Breast epithelium (tissue), 4 donors: ENCODE data around the gene NTSR1. TPM values are rescaled to one million over a fixed set of nuclear protein-coding genes. Genes with fewer than 3 reads are reported as not detected.

ENCODE experiments used
- DNase-seq, 2 donors: peaks; one replicate each; pipeline ENCODE4 v3.0.0-alpha.2; 2019; ENCODE audit warnings: low spot score in 2 of 2
- H3K27ac ChIP-seq, 2 donors: fragments of 200-600 bp; sonication (generic) in 1 of 2; one replicate each; pipeline ENCODE4 v1.5.1; 2016 to 2019; ENCODE audit warnings: mild to moderate bottlenecking in 1 of 2
- H3K27me3 ChIP-seq, 2 donors: fragments of 200-600 bp; sonication (generic) in 1 of 2; one replicate each; pipeline versions ENCODE4 v1.5.1 to v1.6.0; 2017 to 2019; ENCODE audit warnings: control low read depth in 1 of 2, mild to moderate bottlenecking in 1 of 2
- H3K36me3 ChIP-seq: fragments of 200-600 bp; one replicate; pipeline ENCODE4 v1.5.1; 2019
- H3K4me1 ChIP-seq, 2 donors: fragments of 200-600 bp; sonication (generic); one replicate each; pipeline ENCODE4 v1.5.1; 2016 to 2019; ENCODE audit warnings: control low read depth in 1 of 2
- H3K4me3 ChIP-seq, 3 donors: fragments of 200-600 bp; sonication (generic); 1 replicate in 2 of 3; 2 replicates in 1 of 3; pipeline ENCODE4 v1.5.1; 2016 to 2019; ENCODE audit warnings: mild to moderate bottlenecking in 3 of 3, moderate library complexity in 2 of 3
- H3K9me3 ChIP-seq, 2 donors: fragments of 200-600 bp; sonication (generic) in 1 of 2; one replicate each; pipeline ENCODE4 v1.5.1; 2016 to 2019; ENCODE audit warnings: control low read depth in 1 of 2
- CTCF ChIP-seq, 3 donors: fragments of 450-650 bp; IDR thresholded peaks; one replicate each; pipeline ENCODE4 v1.5.1; 2016 to 2017; ENCODE audit warnings: antibody characterized with exemption in 3 of 3, mild to moderate bottlenecking in 3 of 3, moderate library complexity in 3 of 3
- POLR2A ChIP-seq: fragments of 450-650 bp; IDR thresholded peaks from one replicate; pipeline ENCODE4 v1.6.1; 2016; ENCODE audit warnings: antibody characterized with exemption, mild to moderate bottlenecking, moderate library complexity
- POLR2AphosphoS5 ChIP-seq, 3 donors: sonication (generic); formaldehyde crosslinking; IDR thresholded peaks; one replicate each; pipeline ENCODE4 v1.6.1; 2017; ENCODE audit warnings: antibody characterized with exemption in 3 of 3
- intact Hi-C: fragments of 100-400 bp; cut with DNase I; formaldehyde crosslinking; loops from one replicate; pipeline ENCODE4 v1.15.1; 2023; ENCODE audit warnings: low total_unique reads
- total RNA-seq, 3 donors: library from RNA; depleted of rRNA; stranded (reverse); fragments of >200 nt; gene quantifications; one replicate each; pipeline ENCODE4 v1.1.0, GENCODE V29; 2016

The NTSR1 gene
- total RNA-seq, 3 donors from 2014 or later = under 0.01 TPM; not detected in 2

GRCh38 chr20:62674370-62674769, 34.3 kb upstream of the NTSR1 start:
- Histone ChIP-seq H3K4me3 (no peak overlapping the region), H3K36me3 (no peaks in the 10 kb centered on the region), H3K4me1 (no peaks in the 10 kb centered on the region), H3K27me3 (peaks cover 0 to 35% of the 10 kb centered on the region in 2 donors), H3K27ac (no peak overlapping the region), H3K9me3 (no peaks in the 10 kb centered on the region)
- TF ChIP-seq POLR2A (no peak), POLR2AphosphoS5 (IDR thresholded peaks at IDR 0.05) (no peak), CTCF (IDR thresholded peaks at IDR 0.05) (no peak)
- no peak for DNase-seq
- intact Hi-C loops = loop anchor here (1.0 kb wide), 1 partner anchor 89 kb away; no protein-coding TSS in a partner anchor

DNA sequence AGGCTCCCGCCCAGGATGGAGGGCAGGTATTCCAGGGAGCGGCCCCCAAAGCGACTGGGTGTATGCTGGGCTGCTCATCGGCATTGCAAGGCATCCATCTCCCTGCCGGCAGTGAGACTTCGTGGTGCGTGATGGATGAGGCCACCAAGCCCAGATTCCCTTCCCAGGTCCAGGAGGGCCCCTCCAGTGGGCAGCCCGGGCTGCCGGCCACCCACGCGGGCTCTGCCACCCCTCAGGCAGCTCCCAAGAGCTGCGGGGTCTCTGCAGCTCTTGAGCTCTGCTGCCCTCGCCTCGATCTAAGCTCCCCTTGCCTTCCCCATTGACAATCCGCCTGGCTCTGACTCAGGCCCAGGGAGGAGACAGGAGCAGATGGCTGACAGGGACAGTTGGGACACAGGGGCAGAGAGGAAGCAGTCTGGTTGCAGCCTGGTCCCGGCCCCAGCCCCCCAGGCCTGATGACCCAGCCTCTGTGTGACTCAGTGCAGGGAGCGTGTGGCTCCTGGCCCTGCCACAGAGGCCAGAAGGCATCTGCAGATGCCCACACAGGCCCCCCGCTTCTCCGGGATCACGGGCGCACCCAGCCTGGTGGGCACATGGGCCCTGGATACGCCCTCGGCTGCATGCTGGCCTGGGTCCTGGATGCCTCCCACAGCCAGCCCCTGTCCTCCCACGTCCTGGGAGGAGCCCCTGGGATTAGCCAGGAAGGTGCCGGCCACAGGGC, 33.3 kb upstream of the NTSR1 start:
- no peaks in the 10 kb centered on the region for H3K36me3 ChIP-seq
- peaks cover 0 to 35% of the 10 kb centered on the region in 2 donors for H3K27me3 ChIP-seq
- intact Hi-C loops = no loop called here
- no peak overlapping the region for H3K27ac ChIP-seq
- no peaks in the 10 kb centered on the region for H3K4me1 ChIP-seq
- H3K9me3 ChIP-seq = peaks cover 0 to 3% of the 10 kb centered on the region in 2 donors
- no peak overlapping the region for H3K4me3 ChIP-seq
- TF ChIP-seq POLR2A = no peak
- TF ChIP-seq POLR2AphosphoS5 (IDR thresholded peaks at IDR 0.05) = no peak
- TF ChIP-seq CTCF (IDR thresholded peaks at IDR 0.05) = no peak
- DNase-seq = no peak

- H3K4me3 ChIP-seq = no peak overlapping the region
- H3K27ac ChIP-seq = no peak overlapping the region
- peaks cover 0 to 35% of the 10 kb centered on the region in 2 donors for H3K27me3 ChIP-seq
- H3K36me3 ChIP-seq = no peaks in the 10 kb centered on the region
- H3K4me1 ChIP-seq = no peaks in the 10 kb centered on the region
- no peak for TF ChIP-seq POLR2AphosphoS5 (IDR thresholded peaks at IDR 0.05)
- DNase-seq = no peak
- intact Hi-C loops = no loop called here
- H3K9me3 ChIP-seq = peaks cover 0 to 4% of the 10 kb centered on the region in 2 donors
Measured at GRCh38 chr20:62675877-62676260, 32.8 kb upstream of the NTSR1 start.

DNA sequence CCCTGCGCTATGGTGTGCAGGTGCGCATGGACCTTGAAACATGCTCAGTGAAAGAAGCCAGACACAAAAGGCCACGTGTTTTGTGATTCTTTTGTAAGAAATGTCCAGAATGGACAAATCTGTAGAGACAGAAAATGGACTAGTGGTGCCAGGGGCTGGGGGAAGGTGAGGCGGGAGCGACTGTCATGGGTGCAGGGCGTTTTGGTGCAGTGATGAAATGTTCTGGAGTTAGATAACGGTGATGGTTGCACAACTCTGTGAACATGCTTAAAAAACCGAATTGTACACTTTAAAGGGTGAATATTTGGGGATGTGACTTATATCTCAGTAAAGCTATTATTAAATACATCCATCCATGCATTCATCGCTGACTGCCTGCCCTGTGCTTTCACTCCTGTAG, 31.7 kb upstream of the NTSR1 start:
- Histone ChIP-seq H3K27ac (no peak overlapping the region), H3K36me3 (no peaks in the 10 kb centered on the region), H3K4me3 (no peak overlapping the region), H3K27me3 (peaks cover 0 to 39% of the 10 kb centered on the region in 2 donors), H3K4me1 (no peaks in the 10 kb centered on the region), H3K9me3 (peaks cover 0 to 4% of the 10 kb centered on the region in 2 donors)
- intact Hi-C loops = no loop called here
- DNase-seq = no peak
- TF ChIP-seq POLR2AphosphoS5 (IDR thresholded peaks at IDR 0.05) (no peak), POLR2A (no peak), CTCF (IDR thresholded peaks at IDR 0.05) (no peak)

DNA sequence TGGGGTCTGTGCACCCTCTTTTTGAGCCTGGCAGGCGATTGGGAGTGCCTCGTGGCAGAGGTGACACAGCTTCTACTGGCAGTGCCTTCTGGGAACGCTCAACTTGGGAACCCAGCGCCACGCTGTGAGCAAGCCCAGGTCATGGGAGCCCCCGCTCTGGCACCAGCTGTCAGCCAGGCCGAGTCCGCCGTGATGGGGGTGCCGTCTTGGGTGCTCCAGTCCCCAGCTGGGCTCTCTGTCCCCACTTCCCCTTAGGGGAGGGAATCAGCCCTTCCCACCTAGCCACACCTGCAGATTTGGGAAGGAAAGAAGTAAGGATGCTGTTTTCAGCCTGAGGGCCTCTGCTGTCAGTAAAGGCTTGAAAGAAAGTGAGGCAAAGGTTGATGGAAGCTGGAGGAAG, 31.0 kb upstream of the NTSR1 start:
- Histone ChIP-seq H3K9me3 (peaks cover 0 to 4% of the 10 kb centered on the region in 2 donors), H3K27me3 (peaks cover 0 to 46% of the 10 kb centered on the region in 2 donors), H3K4me1 (no peaks in the 10 kb centered on the region), H3K4me3 (no peak overlapping the region), H3K27ac (no peak overlapping the region), H3K36me3 (no peaks in the 10 kb centered on the region)
- intact Hi-C loops = no loop called here
- DNase-seq = no peak
- no peak for TF ChIP-seq POLR2AphosphoS5 (IDR thresholded peaks at IDR 0.05)
- no peak for TF ChIP-seq CTCF (IDR thresholded peaks at IDR 0.05)
- no peak for TF ChIP-seq POLR2A
